GM21576 (cell line): ENCODE results near the gene CDKN2D.

Experiments
- ATAC-seq: cut with Tn5 transposase; IDR thresholded peaks from one replicate; pipeline ENCODE4 v1.9.1; 2021; ENCODE audit warnings: mild to moderate bottlenecking, moderate library complexity; ENCODE audit not compliant: unreplicated experiment

The CDKN2D gene

DNA sequence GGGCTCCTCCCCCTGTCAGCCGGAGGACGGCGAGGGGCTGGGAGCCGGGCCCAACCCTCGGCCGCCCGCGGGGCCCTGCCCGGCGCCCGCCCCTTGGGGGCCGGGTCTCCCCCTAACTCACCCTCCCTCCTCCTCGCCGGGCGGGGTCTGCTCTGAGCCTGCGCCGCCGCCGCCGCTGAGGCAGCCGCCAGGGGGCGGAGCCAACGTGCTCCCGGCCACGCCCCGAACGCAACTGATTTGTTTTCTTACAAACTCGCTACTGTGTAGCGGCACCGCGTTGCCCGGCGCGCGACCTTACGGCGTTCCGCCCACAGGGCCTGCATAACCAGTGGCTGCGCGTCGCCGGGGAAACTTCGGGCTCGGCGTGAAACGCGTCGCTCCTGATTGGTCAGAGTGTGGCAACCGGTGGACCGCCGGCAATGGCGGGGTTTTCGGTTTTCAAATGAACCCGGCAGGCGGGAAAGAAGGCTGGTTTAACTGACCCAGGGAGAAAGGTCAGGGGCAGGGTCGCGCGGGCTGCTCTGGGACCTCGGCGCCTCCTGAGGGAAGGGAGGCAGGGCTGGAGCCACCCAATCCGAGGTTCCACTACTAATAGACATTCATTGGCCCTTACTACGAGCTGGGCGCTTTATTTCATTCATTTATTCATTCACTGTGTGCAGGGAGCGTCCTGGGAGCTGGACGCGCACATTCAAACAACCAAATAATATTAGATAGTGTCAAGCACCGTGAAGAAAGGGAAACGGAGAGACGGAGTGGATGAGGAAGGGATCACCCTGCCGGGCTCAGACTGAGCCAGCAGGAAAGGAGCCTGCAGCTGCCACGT is at the start of gene CDKN2D:
TSS of gene CDKN2D (minus strand) at position 154 of the 826 bp plus-strand sequence. CDS start 326 bp downstream, outside the sequence.
- peak; percentile 54 for ATAC-seq

- ATAC-seq: no peak
These were observed 48.8 kb upstream of the CDKN2D start for GRCh38 chr19:10617409-10618121.

GRCh38 chr19:10615429-10616023 is 46.7 kb upstream of the CDKN2D start:
- no peak for ATAC-seq

GRCh38 chr19:10612499-10613119 is 43.8 kb upstream of the CDKN2D start:
- ATAC-seq: no peak

GRCh38 chr19:10611907-10612306 is 43.1 kb upstream of the CDKN2D start:
- no peak for ATAC-seq

GRCh38 chr19:10604460-10604980 is 35.7 kb upstream of the CDKN2D start:
- no peak for ATAC-seq

GRCh38 chr19:10603873-10604459 is 35.2 kb upstream of the CDKN2D start:
- no peak for ATAC-seq

GRCh38 chr19:10603084-10603872 is 34.5 kb upstream of the CDKN2D start:
- peak; percentile 35 for ATAC-seq

- peak; percentile 50 for ATAC-seq
These were observed 33.7 kb upstream of the CDKN2D start for GRCh38 chr19:10602330-10603083.

- no peak for ATAC-seq
These were observed 33.2 kb upstream of the CDKN2D start for GRCh38 chr19:10601999-10602329.

- ATAC-seq: no peak
These were observed 31.4 kb upstream of the CDKN2D start for GRCh38 chr19:10600149-10600548.

DNA sequence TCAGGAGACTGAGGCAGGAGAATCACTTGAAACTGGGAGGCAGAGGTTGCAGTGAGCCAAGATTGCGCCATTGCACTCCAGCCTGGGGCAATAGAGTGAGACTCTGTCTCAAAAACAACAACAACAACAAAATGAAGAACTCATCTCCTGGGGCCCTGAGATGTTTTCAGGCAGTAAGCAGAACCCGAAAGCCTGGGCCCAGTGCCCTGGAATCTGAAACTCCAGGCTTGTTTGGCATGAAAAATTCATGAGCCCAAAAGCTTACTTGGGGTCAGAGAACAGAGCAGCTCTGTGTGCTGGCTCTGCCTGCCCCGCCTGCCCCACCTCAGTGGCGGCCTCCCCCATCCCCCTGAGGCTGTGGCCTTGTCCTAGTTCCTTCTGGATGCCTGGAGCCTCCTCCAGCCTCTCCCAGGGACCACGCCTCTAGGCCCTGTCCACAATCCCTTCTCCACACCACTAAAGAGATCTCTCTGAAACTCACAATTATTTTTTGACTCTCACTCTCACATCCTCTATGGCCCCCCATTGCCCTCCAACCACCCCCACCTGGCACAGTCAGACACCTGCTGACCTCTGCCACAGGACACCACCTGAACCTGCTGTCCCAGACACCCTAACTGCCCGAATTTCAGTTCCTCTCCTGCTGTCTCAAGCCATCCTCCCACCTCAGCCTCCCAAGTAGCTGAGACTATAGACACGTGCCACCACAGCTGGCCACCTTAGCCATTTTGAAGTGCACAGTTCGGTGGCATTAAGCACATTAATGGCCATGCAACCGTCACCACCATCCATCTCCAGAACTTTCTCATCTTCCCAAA is 25.2 kb upstream of the CDKN2D start:
- ATAC-seq: peak; percentile 52

- ATAC-seq: no peak
These were observed 24.4 kb upstream of the CDKN2D start for GRCh38 chr19:10593148-10593547.

- no peak for ATAC-seq
These were observed 19.0 kb upstream of the CDKN2D start for GRCh38 chr19:10587839-10588150.

GRCh38 chr19:10587022-10587838 is 18.5 kb upstream of the CDKN2D start, which contains the start of gene AP1M2:
AP1M2 (minus strand) TSS chr19:10587312; CDS start chr19:10587231, 81 bp downstream.
- no peak for ATAC-seq

- no peak for ATAC-seq
These were observed 17.6 kb upstream of the CDKN2D start for GRCh38 chr19:10586396-10586795.

DNA sequence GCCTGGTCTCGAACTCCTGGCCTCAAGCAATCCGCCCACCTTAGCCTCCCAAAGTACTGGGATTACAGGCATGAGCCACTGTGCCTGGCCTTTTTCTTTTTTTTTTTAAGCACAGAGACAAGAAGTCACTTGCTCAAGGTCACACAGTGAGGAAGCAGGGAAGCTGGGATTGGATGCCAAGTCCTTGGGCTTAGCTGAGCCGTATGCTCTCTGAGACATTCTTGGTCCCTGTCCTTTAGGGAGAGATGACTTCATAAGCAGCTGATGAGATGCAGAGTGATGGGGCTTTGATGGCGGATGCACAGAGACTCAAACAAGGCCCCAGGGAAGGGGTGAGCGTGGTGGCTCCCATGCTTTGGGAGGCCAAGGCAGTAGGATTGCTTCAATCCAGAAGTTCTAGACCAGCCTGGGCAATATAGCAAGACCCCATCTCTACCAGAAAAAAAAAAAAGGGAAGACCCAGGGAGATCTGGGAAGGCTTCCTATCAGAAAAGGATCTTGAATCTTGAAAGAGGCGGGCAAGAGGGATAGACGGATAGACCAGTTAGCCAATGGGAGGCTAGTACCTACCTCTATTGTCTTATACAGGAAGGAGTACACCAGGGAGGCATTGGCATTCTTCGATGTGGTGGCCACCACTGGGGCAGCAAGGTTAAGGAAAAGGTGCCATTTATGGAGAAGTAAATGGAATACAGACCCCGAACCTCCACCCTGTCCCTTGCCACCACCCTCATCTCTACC is 14.4 kb upstream of the CDKN2D start:
- ATAC-seq: no peak
